Measurements from ENCODE around the gene CADM2. TPM values are rescaled to one million over a fixed set of nuclear protein-coding genes. Genes with fewer than 3 reads are reported as not detected.

CADM2 gene
- total and polyA plus RNA-seq, 2 experiments from 2014 or later = 2.9 to 7.8 TPM

- Histone ChIP-seq H3K4me3 (no peak overlapping the region), H3K79me2 (no peaks in the 10 kb centered on the region), H3K36me3 (replicated peaks; ENCODE audit: insufficient read depth, low read depth) (no peaks in the 10 kb centered on the region), H3K4me1 (ENCODE audit: insufficient read depth) (no peaks in the 10 kb centered on the region), H3K27ac (peak overlapping the region; percentile 7), H4K20me1 (ENCODE audit: insufficient read depth, poor library complexity, severe bottlenecking) (no peaks in the 10 kb centered on the region), H3K27me3 (no peaks in the 10 kb centered on the region), H2AFZ (no peak overlapping the region), H3K4me2 (no peak overlapping the region), H3K9me3 (ENCODE audit: low read depth) (no peaks in the 10 kb centered on the region), H3K9me2 (replicated peaks; ENCODE audit: insufficient read depth) (no peaks in the 10 kb centered on the region)
- no peak for DNase-seq (ENCODE audit: low spot score)
- WGBS (ENCODE audit: low lambda C conversion rate, missing lambda C conversion rate) = 51% methylated on average over 2 of the region's 2 CpGs
- TF ChIP-seq CTCF (IDR thresholded peaks at IDR 0.05; ENCODE audit: poor library complexity) = no peak
- TF ChIP-seq EZH2 (IDR thresholded peaks at IDR 0.05; ENCODE audit: borderline replicate concordance) = no peak
Measured at GRCh38 chr3:86109434-86109833, 1150.6 kb downstream of the CADM2 start.

Small RNA genes within 50 kb of the gene (microRNA-seq; reads per million reads assigned to microRNA genes)
- gene MIR5688 = not detected

Small RNA genes within 50 kb of the gene (small RNA-seq; reads per million reads assigned to genes)
- not detected for gene MIR5688

All from hepatocyte (in vitro differentiated cells).